ENCODE measurements around the gene RAI1.

Gene RAI1

DNA sequence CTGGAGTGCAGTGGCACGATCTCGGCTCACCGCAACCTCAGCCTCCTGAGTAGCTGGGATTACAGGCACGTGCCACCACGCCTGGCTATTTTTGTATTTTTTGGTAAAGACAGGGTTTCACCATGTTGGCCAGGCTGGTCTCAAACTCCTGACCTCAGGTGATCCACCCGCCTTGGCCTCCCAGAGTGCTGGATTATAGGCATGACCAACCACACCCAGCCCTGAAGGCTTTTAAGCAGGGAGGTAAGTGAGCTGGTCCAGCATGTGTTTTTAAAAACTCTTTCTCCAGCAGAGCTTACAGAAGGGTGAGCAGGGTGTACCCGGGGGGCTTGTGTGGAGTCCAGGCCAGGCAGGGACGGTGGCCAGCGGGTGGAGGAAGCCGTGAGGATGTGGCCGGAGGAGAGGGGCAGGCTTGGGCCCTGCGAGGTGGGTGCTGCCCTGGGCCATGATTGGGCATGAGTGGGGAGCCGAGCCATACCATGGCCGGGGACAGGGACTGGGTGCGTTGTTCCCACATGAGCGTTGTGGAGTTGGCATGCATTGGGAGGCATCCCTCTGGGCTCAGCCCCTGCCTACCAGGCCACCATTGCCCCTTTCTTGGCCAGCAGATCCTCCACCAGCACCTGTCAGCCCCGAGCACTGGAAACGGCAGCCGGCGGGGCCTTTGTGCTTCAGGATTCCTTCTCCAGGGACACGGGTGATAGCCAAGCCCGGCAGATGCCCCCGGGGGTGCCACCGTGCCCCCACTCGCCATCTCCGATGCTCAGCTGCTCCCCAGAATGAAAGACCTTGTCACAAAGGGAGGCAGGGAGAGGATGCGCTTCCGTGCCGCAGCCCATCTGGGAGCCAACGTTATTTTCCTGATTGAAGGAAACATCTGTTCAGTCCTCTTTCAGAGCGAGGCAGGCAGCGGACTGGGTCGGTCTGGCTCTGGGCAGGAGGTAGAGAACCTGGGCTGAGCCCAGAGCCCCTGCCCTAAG, 64.5 kb downstream of the RAI1 start:
- no peak for DNase-seq (ENCODE audit: low read depth in 4 of 4, low spot score in 1 of 4)

DNA sequence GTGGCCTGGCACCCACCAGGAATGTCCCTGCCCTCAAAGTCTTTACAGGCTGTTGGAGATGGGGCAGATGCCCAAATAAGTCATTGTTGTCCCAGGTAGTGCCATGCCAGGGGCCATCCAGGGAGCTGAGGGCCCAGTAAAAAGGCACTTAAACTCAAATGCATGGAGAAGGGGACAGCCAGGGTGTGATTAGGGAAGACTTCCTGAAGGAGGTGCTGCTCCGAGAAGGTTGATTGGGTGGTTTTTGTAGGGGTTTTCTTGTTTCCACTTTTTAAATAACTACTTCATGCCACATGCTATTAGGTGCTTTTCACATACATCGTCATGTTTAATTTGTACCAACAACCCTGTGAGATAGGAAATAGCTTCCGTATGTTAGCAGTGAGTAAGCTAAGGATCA, 66.9 kb downstream of the RAI1 start:
- DNase-seq (ENCODE audit: low read depth in 4 of 4, low spot score in 1 of 4) = no peak

DNA sequence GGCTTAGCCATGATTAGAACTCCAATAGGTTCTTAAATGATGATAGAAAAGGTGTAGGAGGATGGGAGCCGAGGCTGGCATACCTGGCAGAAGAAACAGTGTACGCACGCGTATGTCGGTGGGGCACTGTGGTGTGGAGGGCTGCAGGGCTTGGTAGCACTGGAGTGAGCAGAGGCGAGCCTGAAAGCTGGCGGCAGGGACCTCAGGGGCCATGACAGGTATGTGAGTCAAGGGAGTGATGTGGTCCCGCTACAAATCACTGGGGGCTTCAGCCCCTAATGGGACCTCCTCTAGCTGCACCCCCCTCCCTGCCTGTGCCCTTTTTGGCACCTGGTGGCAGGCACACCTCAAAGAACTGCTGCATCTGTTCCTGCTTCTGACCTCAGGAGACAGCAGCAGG, 67.3 kb downstream of the RAI1 start:
- DNase-seq (ENCODE audit: low read depth in 4 of 4, low spot score in 1 of 4) = no peak

DNA sequence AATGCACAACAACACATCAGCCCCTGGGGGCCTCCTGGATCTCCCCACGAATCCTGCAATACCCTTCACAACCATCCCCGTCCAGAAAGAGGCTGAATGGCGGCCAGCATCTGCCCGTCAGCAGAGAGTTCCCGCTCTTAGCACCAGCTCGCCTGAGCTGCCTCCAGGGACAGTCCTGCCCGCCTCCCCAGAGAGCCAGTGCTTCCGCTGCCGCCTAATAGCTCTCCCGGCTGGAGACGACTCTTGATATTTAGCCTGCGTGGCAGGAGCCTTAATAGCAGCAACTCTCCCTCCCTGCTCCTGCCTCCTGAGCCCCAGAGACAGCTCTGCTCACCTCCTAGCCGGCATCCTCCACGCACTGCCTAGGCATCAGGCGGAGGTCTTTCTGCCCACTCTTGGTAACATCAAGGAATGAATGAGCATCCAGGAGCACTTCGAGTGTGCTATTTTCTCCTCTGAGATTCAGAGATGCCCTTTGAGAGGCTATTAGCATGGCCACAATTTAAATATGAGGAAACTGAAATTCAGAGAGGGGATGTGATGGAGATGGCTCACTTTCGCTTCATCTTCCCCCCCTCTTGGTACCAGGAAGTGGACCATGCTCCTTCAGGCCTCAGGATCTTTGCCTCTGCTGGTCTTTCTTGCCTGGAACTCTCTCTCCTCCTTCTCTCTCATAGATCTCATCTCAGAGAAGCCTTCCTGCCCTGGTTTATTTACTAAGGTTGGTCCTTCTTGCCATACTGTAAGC, 67.9 kb downstream of the RAI1 start:
- DNase-seq (ENCODE audit: low read depth in 4 of 4, low spot score in 1 of 4) = no peak

DNA sequence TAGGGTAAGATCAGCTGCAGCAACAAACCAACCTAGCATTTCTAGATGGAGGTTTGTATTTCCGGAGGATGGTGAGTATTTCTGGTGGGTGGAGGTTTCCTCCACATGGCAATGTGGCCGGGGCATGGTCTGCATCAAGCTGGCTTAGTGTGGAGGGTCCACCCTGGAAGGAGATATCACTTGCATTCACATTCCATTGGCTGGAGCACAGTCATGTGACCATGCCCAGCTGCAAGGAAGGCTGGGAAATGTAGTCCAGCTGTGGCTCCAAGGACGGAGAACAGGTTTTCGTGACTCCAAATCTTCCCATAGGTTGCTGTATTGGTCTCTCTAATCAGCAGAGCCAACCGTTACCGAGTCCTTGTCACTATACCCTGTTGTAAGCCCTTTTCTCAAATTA, 68.7 kb downstream of the RAI1 start:
- peak in 2 of 4 experiments; percentile 27 to 34 for DNase-seq (ENCODE audit: low read depth in 4 of 4, low spot score in 1 of 4)

DNA sequence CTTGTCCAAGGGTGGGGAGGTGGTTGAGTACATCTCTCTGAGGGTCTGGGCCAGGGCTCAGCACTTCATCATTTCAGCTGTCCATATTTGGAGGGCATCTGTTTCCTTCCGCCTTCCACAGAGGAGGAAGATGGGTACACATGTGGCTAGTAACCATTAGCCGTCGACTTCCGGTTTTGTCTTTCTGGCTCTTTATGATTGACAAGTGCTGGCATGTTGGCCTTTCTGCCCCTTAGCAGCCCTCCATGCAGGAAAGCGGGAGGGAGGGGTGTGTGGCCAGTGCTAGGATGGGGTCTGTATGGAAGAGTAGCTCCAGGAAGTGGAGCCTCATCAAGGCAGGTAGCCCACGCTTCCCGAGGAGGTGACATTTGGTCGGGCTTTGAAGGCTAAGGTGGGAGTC, 69.6 kb downstream of the RAI1 start:
- no peak for DNase-seq (ENCODE audit: low read depth in 4 of 4, low spot score in 1 of 4)

DNA sequence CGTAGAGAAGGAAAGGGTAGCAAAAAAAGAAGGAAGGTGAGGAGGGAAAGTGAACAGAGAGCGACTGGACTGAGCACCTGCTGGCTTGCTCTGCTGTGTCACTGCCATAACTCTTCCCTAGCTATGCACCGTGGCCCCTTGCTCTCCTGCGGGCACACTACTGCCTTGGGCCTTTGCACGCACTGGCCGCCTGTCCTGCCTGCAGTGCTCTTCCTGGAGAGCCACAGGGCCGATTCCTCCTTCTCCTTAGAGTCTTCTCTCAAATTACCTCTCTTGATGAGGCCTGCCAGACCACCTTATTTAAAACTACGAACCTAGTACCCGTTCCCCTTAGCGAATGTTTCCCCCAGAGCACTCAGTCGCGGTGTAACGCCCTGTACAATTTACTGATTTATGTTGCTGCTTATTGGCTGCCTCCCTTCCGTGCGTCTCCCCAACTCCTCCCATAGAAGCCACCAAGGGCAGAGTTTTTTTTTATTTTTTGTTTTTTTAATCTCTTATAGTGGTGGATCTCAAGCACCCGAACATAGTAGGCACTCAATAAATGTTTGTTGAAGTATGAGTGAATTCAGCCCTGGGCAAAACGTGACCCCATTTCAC, 70.3 kb downstream of the RAI1 start:
- peak in 1 of 4 experiments; percentile 12 for DNase-seq (ENCODE audit: low read depth in 4 of 4, low spot score in 1 of 4)

DNA sequence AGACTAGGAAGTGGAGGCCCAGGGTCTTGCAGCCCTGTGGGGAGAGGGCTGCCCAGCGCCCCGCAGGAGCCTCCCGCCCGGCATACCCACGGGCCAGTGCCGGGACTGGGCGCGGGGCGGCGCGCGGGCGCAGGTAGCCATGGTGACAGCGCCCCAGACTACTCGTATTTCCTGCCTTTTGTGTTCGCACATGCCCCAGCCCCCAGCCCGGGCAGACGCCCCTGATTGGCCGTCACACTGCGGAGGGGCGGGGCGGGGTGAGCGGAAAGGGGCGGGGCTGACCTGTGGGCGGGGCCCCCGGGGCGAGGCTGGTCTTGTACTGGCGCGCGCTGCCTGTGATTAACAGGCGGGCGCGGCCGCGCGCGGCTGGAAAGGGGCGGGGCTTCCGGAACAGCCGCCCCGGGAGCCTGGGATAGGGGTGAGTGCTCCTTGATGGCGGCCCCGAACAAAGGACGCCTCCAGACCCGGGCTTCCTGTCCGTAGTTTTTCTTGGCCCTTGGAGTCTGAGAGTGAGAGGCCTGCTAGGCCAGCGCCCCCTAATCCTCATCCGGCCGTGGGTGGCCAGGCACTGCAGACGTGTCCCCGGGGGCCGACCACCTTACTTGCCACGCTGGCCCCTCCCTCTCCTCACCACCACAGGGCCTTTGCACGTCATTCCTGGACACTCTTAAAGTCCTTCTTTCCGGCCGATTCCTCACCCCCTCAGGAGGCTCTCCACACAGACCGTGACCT, 71.0 kb downstream of the RAI1 start:
- peak; percentile 86 to 98 (median 96) for DNase-seq (ENCODE audit: low read depth in 4 of 4, low spot score in 1 of 4)

DNA sequence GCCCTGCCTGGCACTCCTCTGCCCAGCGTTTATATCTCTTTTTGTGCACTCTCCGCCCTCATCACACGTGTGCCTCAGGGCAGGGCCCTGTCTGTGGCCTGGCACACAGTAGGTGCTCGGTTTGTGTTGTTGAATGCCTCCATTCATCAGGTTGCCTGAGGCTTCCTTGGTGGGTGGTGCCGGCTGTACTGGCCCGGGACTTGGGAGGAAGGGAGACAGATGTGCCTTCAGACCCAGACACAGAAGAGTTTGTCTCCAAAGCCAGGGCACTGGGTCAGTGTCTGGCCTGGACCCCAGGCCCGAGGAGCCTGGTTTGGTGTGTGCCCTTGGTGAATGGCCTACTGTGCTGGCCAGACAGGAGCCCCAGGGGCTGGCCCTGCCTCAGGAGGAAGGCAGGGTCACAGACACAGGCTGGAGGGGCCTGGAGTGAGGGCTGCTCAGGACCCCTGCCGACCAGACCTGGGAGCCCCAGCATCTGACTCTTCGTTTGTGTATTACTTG, 71.6 kb downstream of the RAI1 start:
- no peak for DNase-seq (ENCODE audit: low read depth in 4 of 4, low spot score in 1 of 4)

DNA sequence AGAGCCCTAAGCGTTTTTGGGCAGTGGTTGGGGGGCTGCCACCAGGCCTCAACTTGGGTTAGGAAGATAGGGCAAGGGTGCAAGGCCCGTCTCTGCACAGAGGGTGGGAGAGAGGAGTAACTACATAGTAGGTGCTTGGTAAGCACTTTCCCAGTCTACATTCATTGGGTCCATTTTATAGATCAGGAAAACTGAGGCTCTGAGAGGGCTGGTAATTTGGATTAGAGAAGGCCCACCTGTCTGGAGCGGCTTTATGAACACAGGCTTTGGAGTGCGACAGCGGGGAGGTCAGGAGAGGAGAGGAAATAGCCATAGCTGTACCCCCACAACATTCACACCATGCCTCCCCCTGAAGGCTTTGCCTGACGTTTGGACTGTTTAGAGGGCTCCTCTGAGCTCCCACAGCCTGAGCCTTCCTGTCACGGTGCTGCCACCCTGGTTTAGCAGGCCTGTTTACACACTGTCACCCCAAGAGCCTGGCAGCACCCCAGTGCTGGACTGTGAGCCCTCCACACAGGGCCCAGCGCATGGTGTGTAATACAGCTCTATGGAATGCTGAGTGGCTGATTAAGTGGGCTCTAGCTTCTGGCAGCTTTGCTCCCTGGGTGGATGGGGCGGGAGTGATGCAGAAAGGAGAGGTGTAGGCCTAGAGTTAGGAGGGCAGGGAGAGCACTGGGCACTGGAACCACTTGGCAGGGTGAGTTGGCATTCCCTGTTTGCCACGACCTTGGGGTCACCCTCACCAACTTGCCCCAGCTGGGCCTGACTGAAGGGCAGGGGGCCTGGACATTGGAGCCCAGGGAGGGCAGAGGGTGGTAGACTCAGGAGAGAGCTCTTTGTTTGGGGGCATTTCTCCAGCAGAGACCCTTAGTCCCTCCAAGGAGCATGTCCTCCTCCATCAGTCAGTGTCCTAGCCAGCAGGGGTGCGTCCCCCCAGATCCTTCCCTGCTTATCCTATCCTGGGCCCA, 73.7 kb downstream of the RAI1 start:
- no peak for DNase-seq (ENCODE audit: low read depth in 4 of 4, low spot score in 1 of 4)

DNA sequence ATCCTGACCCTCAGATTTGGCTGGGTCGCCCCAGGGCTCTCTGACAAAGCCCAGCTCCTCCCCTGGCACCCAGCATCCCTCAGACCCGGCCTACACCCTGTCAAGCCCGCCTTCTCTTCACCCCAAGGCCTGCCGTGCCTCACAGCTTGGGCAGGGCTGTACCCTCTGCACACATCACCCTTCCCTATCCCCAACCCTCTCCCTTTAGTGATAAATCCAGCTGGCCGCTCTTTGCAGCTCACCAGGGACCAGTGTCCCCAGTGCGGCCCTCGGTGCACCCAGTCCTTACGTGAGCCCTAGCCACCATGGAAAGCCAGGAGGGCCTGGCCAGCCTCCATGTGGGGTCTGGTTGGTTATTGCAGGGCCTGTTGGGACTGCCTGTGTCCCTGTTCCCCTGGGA, 74.5 kb downstream of the RAI1 start:
- no peak for DNase-seq (ENCODE audit: low read depth in 4 of 4, low spot score in 1 of 4)

DNA sequence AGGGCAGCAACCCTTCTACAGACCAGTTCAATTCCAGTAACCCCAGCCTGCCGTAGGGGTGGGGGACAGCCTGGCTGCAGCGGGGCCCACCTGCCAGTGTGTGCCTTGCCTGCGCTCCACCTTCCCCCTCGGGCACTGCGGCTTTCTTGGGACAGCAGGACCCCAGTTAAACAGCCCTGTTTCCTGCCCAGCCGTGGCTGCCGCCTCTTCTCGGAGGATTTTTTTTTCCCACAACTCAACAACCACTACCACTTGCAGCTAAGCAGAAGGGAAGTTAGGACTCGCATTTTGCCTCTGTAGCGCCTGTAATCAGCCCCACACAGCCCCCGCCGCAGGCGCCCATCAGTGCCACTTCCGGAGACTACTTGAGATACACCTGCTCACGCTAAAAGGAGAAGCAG, 76.1 kb downstream of the RAI1 start:
- no peak for DNase-seq (ENCODE audit: low read depth in 4 of 4, low spot score in 1 of 4)

DNA sequence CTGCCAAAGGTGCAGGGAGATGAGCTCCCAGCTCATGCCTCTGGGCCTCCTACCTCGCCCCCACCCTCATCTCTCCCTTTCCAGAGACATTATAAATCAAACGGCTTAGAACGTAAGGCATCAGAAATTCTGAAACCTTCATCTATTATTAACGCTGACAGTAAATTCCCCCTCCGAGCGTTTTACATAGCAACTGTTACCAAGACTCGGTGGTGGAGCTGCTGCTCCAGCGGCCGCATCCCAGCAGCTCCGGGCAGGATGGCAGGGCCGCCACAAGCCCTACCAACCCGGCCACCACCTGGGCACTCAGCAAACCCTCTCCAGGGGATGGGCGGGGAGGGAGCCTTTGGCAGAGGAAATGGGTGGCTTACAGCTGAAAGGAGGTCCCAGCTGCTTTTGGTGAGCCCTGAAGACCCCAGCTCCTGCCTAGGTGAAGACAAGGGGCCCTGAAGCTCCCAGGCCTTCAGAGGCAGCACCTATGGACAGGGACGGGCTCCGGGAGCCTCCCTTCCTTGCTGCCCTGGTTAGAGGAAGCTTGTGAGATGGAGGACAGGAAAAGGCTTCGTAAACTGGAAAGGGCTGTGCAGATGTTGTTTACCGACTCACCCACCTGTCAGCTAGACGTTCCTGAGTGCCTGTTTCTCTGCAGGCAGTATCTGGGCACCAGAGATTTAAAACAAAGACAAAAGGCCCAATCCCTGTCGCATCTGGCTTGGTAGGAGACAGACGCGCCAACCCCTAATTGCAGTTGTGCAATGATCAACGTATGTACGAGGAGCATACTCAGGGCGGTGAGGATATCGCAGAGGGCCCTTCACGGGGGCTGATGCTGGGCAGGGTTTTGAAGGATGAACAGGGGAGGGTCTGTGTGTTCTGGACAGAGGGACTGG, 76.9 kb downstream of the RAI1 start:
- no peak for DNase-seq (ENCODE audit: low read depth in 4 of 4, low spot score in 1 of 4)

DNA sequence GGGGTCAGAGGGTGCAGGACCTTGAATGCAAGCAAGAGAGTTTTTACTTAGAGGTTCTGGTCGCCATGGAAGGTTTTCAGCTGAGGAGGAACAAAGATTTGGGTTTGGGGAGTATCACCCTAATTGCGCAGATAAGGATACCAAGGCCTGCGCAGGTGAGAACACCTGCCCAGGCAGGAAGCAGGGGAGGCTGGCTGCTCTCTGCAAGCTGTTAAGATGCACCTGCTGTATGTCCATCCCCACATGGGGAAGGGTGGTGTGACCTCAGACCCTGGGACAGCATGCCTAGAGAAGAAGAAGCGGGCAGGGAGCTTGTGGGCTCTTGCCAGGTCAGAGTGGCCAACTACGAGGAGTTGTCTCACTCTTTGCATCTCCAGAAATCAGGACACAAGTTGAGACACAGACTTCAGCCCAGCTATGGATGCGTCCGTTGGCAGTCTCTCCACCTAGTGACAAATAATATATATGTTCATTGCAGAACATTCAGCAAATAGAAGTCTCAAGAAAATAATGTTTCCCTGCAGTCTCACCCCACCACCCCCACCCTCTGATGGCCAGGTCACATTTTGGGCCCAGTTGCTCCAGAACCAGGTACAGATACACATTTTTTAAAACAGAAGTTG, 77.8 kb downstream of the RAI1 start:
- DNase-seq (ENCODE audit: low read depth in 4 of 4, low spot score in 1 of 4) = no peak

DNA sequence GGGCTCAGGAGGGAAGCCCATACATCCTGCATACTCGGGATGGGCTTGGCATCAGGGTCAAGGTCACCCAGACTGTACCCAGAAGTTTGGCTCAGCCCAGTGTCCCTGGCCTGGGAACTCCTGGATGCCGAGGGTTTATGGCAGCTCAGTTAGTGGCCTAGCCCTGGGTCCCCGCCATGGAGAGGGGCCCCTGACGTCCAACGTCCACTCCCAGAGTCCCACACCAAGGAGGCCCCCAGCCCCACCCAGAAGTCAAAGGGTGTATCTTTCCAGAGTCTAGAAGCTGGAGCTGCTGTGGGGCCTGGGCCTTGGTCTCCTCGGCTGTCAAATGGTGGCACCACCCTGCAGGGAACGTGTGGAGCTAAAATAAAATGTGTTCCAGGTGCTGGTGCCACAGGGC, 79.1 kb downstream of the RAI1 start:
- no peak for DNase-seq (ENCODE audit: low read depth in 4 of 4, low spot score in 1 of 4)

DNA sequence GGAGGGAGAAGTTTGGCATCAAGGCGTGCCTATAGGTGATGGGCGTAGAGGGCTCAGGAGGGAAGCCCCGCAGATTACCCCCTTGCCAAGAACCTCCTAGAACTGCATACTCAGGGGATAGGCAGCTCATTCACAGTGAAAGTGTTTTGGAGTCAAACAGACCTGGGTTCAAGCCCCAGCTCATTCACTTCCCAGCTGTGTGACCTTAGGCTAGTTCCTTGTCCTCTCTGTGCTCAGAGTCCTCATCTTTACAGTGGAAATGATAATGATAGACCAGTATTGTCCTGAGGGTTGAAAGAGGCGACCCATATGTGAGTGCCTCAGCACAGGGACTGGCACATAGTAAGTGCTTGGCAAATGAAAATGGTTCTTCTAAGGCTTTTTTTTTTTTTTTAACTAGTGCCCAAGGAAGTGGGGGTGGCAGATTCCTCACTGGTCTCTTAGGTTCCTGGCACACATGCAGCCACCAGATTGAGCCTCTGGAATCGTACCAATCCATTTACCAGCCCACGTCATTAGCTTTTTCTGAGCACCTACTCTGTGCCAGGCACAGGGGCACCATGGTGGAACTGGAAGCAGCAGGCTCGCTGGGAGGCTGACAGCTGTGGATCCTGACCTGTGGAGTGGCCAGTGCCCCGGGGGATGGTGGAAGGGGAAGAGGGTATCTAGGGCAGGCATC, 79.8 kb downstream of the RAI1 start:
- DNase-seq (ENCODE audit: low read depth in 4 of 4, low spot score in 1 of 4) = no peak

DNA sequence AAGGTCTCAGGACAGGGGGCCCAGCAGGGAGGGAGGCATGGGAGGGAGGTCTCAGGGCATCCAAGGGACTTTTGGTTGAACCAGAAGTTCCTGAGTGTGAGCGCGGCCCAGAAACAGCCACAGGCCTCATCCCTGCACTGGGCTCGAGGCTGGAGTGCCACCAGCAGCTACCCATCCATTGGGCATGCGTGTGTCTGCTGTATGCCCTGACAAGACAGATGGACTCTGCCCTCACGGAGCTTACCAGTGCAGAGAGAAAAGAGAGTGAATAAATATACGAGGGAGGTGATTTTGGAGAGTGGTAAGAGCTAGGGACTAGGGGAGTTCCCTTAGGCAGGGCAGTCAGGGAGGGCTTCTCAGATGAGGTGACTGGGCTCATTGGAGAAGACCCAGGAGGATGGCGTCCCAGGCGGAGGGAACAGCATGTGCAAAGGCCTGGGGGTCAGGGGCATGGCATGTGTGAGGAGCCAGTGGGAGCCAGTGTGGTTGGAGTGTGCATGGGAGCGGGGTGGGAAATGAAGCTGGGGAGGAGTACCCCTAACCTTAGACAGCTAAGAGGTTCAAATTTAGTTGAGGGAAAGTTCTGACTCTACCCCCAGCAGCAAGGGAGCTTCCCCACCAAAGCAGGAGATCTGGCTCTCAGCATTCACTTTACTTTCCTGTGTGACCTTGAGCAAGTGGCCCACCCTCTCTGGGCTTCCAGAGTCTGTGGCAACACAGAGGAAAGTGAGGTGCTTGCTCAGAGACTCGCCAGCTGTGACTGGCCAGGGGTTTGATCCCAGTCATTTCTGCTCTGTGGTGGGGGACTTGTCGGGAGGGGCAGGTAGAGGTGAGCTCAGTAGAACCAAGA, 80.9 kb downstream of the RAI1 start:
- DNase-seq (ENCODE audit: low read depth in 4 of 4, low spot score in 1 of 4) = no peak
